ENCODE data around the gene ZNF124.

- TF ChIP-seq CTCF (IDR thresholded peaks at IDR 0.05): no peak
- no peak for TF ChIP-seq POLR2A (IDR thresholded peaks at IDR 0.05)
- no peak for TF ChIP-seq EP300 (IDR thresholded peaks at IDR 0.05)
Measured at GRCh38 chr1:247210062-247210375, 38.2 kb upstream of the ZNF124 start.

Measured in gastroesophageal sphincter (tissue), 3 donors.